ENCODE measurements around the gene ADCYAP1R1.

- TF ChIP-seq, protein P1, sequence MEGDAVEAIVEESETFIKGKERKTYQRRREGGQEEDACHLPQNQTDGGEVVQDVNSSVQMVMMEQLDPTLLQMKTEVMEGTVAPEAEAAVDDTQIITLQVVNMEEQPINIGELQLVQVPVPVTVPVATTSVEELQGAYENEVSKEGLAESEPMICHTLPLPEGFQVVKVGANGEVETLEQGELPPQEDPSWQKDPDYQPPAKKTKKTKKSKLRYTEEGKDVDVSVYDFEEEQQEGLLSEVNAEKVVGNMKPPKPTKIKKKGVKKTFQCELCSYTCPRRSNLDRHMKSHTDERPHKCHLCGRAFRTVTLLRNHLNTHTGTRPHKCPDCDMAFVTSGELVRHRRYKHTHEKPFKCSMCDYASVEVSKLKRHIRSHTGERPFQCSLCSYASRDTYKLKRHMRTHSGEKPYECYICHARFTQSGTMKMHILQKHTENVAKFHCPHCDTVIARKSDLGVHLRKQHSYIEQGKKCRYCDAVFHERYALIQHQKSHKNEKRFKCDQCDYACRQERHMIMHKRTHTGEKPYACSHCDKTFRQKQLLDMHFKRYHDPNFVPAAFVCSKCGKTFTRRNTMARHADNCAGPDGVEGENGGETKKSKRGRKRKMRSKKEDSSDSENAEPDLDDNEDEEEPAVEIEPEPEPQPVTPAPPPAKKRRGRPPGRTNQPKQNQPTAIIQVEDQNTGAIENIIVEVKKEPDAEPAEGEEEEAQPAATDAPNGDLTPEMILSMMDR (conservative IDR thresholded peaks at IDR 0.05; ENCODE audit: low read length): no peak
- no peak for TF ChIP-seq EZH2phosphoT487 (IDR thresholded peaks at IDR 0.05; ENCODE audit: borderline replicate concordance)
Observed at GRCh38 chr7:31123321-31123720, 71.2 kb downstream of the ADCYAP1R1 start.
